ENCODE results near the gene SH3D19.

Gene SH3D19

GRCh38 chr4:151197247-151197646, 128.2 kb downstream of the SH3D19 start:
- peak; percentile 74 for DNase-seq (ENCODE audit: low spot score)

- peak; percentile 47 for DNase-seq (ENCODE audit: low spot score)
Measured at GRCh38 chr4:151195801-151196200, 129.6 kb downstream of the SH3D19 start.

GRCh38 chr4:151193414-151193813, 132.0 kb downstream of the SH3D19 start:
- DNase-seq (ENCODE audit: low spot score): no peak

GRCh38 chr4:151192556-151193235, 132.7 kb downstream of the SH3D19 start:
- peak; percentile 34 for DNase-seq (ENCODE audit: low spot score)

- DNase-seq (ENCODE audit: low spot score): peak; percentile 46
Measured at GRCh38 chr4:151184523-151185458, 140.6 kb downstream of the SH3D19 start.

- DNase-seq (ENCODE audit: low spot score): no peak
Measured at GRCh38 chr4:151182455-151182996, 142.9 kb downstream of the SH3D19 start.

- DNase-seq (ENCODE audit: low spot score): no peak
Measured at GRCh38 chr4:151176685-151177084, 148.7 kb downstream of the SH3D19 start.

- no peak for DNase-seq (ENCODE audit: low spot score)
Measured at GRCh38 chr4:151175754-151176631, 149.4 kb downstream of the SH3D19 start.

- no peak for DNase-seq (ENCODE audit: low spot score)
Measured at GRCh38 chr4:151175233-151175632, 150.2 kb downstream of the SH3D19 start.

- no peak for DNase-seq (ENCODE audit: low spot score)
Measured at GRCh38 chr4:151174784-151175183, 150.6 kb downstream of the SH3D19 start.

- DNase-seq (ENCODE audit: low spot score): no peak
Measured at GRCh38 chr4:151173871-151174270, 151.5 kb downstream of the SH3D19 start.

- DNase-seq (ENCODE audit: low spot score): no peak
Measured at GRCh38 chr4:151169900-151170299, 155.5 kb downstream of the SH3D19 start.

GRCh38 chr4:151169223-151169622, 156.2 kb downstream of the SH3D19 start:
- DNase-seq (ENCODE audit: low spot score): peak; percentile 95

GRCh38 chr4:151167561-151167960, 157.8 kb downstream of the SH3D19 start:
- no peak for DNase-seq (ENCODE audit: low spot score)

GRCh38 chr4:151166636-151167035, 158.8 kb downstream of the SH3D19 start:
- DNase-seq (ENCODE audit: low spot score): no peak

- DNase-seq (ENCODE audit: low spot score): no peak
Measured at GRCh38 chr4:151165205-151166000, 160.0 kb downstream of the SH3D19 start.

- no peak for DNase-seq (ENCODE audit: low spot score)
Measured at GRCh38 chr4:151163855-151164254, 161.6 kb downstream of the SH3D19 start.

GRCh38 chr4:151158979-151159378, 166.4 kb downstream of the SH3D19 start:
- no peak for DNase-seq (ENCODE audit: low spot score)

- DNase-seq (ENCODE audit: low spot score): no peak
Measured at GRCh38 chr4:151157543-151157942, 167.9 kb downstream of the SH3D19 start.

GRCh38 chr4:151153585-151153984, 171.8 kb downstream of the SH3D19 start:
- DNase-seq (ENCODE audit: low spot score): no peak

- DNase-seq (ENCODE audit: low spot score): no peak
Measured at GRCh38 chr4:151152028-151152427, 173.4 kb downstream of the SH3D19 start.
